Activated CD8-positive, alpha-beta T cell treated with anti-CD3 and anti-CD28 coated beads for 36 hours (primary cell): ENCODE measurements around the gene MYG1. TPM values are rescaled to one million over a fixed set of nuclear protein-coding genes. Genes with fewer than 3 reads are reported as not detected.
"Not testable (repeated sequence)": the region's sequence is repeated elsewhere in the genome, so short reads cannot be mapped to it uniquely, and the experiment has no call there.

Experiments
- ATAC-seq: fragments of 200-7000 bp; cut with Tn5 transposase; one replicate; pipeline ENCODE4 v1.10.0; 2021; ENCODE audit warnings: mild to moderate bottlenecking, moderate library complexity
- CTCF ChIA-PET: fragments of 350-600 bp; sonication (Branson Sonifier 250); formaldehyde crosslinking; loops from one replicate; lab custom pipeline; 2021; ENCODE audit warnings: antibody characterized with exemption; lab: Charles Lee
- POLR2A ChIA-PET: fragments of 350-600 bp; sonication (Branson Sonifier 250); formaldehyde crosslinking; loops from one replicate; lab custom pipeline; 2021; ENCODE audit warnings: antibody characterized with exemption; lab: Charles Lee
- DNase-seq: peaks from one replicate; pipeline ENCODE4 v3.0.0-alpha.2; 2020
- H3K27ac Mint-ChIP-seq: one replicate; pipeline ENCODE4 v1.8.0; 2021; ENCODE audit warnings: mild to moderate bottlenecking, mixed read lengths
- H3K27me3 Mint-ChIP-seq: one replicate; pipeline ENCODE4 v1.8.0; 2021; ENCODE audit warnings: mixed read lengths
- H3K36me3 Mint-ChIP-seq: one replicate; pipeline ENCODE4 v1.8.0; 2021; ENCODE audit warnings: low read depth, mixed read lengths
- H3K4me1 Mint-ChIP-seq: one replicate; pipeline ENCODE4 v1.8.0; 2021; ENCODE audit warnings: low read depth, mixed read lengths
- H3K4me3 Mint-ChIP-seq: one replicate; pipeline ENCODE4 v1.8.0; 2021; ENCODE audit warnings: mild to moderate bottlenecking, moderate library complexity, mixed read lengths
- H3K9me3 Mint-ChIP-seq: one replicate; pipeline ENCODE4 v1.8.0; 2021; ENCODE audit warnings: mixed read lengths
- CTCF ChIP-seq: fragments of 200-600 bp; IDR thresholded peaks from one replicate; pipeline ENCODE4 v1.8.0; 2022; ENCODE audit warnings: antibody characterized with exemption, mild to moderate bottlenecking
- intact Hi-C: fragments of 100-400 bp; cut with micrococcal nuclease; formaldehyde crosslinking; loops from one replicate; pipeline ENCODE4 v1.10.0; 2022
- total RNA-seq, 2 experiments: library from RNA; stranded (reverse); gene quantifications; one replicate each; pipeline ENCODE4 v1.2.3, GENCODE V29; 2021

The MYG1 gene
- total RNA-seq, 2 experiments from 2014 or later, result 69.5 to 70.9 TPM

GRCh38 chr12:53290661-53291060 lies 8.8 kb upstream of the MYG1 start:
- no peak overlapping the region for H3K4me3 Mint-ChIP-seq
- ATAC-seq, result no peak
- TF ChIP-seq CTCF, result no peak
- no peaks in the 10 kb centered on the region for H3K27me3 Mint-ChIP-seq
- CTCF ChIA-PET, result interaction anchor here (0.8 to 14.0 kb wide), 11 partner anchors 12 to 131 kb away, joined by 3 to 143 read pairs (median 4); partner anchors contain the start of genes AAAS and ESPL1
- H3K36me3 Mint-ChIP-seq, result peaks cover 74% of the 10 kb centered on the region
- no peak for DNase-seq
- H3K27ac Mint-ChIP-seq, result peak overlapping the region; percentile 57
- H3K9me3 Mint-ChIP-seq, result no peaks in the 10 kb centered on the region
- POLR2A ChIA-PET, result interaction anchor here (0.7 to 3.6 kb wide), 11 partner anchors 9 to 130 kb away, joined by 3 to 19 read pairs (median 4); partner anchors contain the start of genes AAAS, ESPL1 and MYG1
- peaks cover 23% of the 10 kb centered on the region for H3K4me1 Mint-ChIP-seq
- intact Hi-C loops, result no loop called here

DNA sequence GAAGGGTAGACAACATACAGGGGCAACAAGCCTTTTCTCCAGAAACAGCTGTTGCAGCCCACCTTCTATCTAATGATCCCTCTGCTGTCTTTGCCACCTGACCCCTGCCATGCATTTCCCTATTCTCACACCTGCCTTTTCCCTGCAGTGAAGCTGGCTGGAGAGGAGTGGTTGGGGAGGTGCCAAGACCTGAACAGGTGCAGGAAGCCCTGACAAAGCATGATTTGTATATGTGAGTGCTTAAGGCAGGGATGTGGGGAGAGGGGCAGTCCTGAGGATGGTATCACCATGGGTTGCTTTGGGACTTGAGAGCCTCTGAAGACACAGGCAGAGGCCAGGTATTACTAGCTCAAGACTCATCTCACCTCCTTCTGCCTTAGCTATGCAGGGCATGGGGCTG lies 7.1 kb upstream of the MYG1 start:
- Mint-ChIP-seq H3K4me1 (peaks cover 32% of the 10 kb centered on the region), H3K27me3 (no peaks in the 10 kb centered on the region), H3K27ac (no peak overlapping the region), H3K4me3 (no peak overlapping the region), H3K36me3 (peaks cover 76% of the 10 kb centered on the region), H3K9me3 (no peaks in the 10 kb centered on the region)
- intact Hi-C loops, result no loop called here
- CTCF ChIA-PET, result interaction anchor here (1.4 to 14.0 kb wide), 5 partner anchors 29 to 133 kb away, joined by 3 to 143 read pairs (median 7); partner anchors contain the start of genes AAAS and ZNF740
- DNase-seq (no peak), ATAC-seq (no peak)
- POLR2A ChIA-PET, result interaction anchor here (1.2 kb wide), 1 partner anchor 14 kb away, joined by 5 read pairs; no protein-coding TSS in a partner anchor
- TF ChIP-seq CTCF, result no peak

DNA sequence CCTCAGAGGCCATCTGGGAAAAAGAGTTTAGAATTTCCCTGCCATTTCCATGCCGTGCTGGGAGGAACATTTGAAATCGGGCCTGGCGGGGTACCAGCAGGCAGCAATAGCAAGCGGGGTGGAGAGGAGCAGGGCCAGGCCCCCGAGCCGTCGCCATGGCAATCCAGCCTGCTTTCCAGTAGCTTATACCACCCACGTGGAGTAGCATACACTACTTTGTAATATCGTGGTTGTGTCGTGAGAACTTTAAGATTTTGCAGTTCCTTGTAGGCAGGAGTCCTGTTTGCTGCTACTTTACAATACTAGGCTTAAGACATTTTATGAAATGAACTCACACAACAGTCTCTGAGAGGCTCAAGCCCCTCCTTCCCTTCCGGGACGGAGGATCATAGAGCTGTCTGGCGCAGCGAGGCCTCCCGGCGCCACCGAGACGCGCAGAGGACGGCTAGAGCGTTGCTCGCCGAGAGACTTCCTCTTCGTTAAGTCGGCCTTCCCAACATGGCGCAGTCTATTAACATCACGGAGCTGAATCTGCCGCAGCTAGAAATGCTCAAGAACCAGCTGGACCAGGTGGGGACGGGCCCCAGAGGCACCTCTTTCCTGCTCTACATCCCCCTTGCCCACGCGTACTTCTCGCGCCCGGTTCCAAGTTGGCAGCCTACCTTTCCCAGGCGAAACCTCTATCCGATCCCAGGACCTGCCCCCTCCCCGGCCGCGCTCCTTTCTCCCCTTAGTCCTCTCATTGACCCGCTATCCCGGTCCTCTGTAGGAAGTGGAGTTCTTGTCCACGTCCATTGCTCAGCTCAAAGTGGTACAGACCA lies 4.2 kb upstream of the MYG1 start, which contains the start of gene PFDN5:
TSS of gene PFDN5 (plus strand) at position 473 of the 821 bp plus-strand sequence. CDS start at position 499, 26 bp downstream.
- H3K27me3 Mint-ChIP-seq, result no peaks in the 10 kb centered on the region
- H3K4me1 Mint-ChIP-seq, result peaks cover 43% of the 10 kb centered on the region
- H3K9me3 Mint-ChIP-seq, result no peaks in the 10 kb centered on the region
- POLR2A ChIA-PET, result interaction anchor here (0.6 to 2.9 kb wide), 11 partner anchors 9 to 114 kb away, joined by 3 to 12 read pairs (median 4); partner anchors contain the start of genes AAAS, CSAD, ESPL1 and ZNF740
- DNase-seq, result peak; percentile 94
- peak within 1 kb of the TSS; percentile 98 for H3K4me3 Mint-ChIP-seq
- intact Hi-C loops, result no loop called here
- peak; percentile 90 for ATAC-seq
- CTCF ChIA-PET, result interaction anchor here (0.8 to 14.0 kb wide), 12 partner anchors 9 to 136 kb away, joined by 3 to 143 read pairs (median 6); partner anchors contain the start of genes AAAS and ESPL1
- TF ChIP-seq CTCF, result no peak
- H3K36me3 Mint-ChIP-seq, result peaks cover 75% of the 10 kb centered on the region
- peak within 1 kb of the TSS; percentile 91 for H3K27ac Mint-ChIP-seq

DNA sequence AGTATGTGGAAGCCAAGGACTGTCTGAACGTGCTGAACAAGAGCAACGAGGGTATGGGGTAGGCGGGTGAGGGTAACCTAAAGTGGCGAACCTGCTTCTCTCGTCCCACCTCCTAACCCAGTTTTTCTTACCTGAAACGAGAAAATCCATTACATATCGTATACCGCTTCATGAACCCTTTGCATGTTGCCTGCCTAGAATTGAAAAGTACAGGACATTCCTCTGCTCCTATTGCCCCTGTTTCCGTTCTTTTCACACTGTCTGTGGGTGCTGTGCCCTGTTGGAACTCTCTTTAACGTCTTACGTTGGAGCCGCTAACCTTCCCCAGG lies 3.6 kb upstream of the MYG1 start:
- intact Hi-C loops, result loop anchor here (2.0 kb wide), 1 partner anchor 81 kb away; no protein-coding TSS in a partner anchor
- Mint-ChIP-seq H3K4me1 (peaks cover 44% of the 10 kb centered on the region), H3K9me3 (no peaks in the 10 kb centered on the region), H3K27ac (peak overlapping the region; percentile 91), H3K27me3 (no peaks in the 10 kb centered on the region), H3K36me3 (peaks cover 74% of the 10 kb centered on the region), H3K4me3 (peak overlapping the region; percentile 98)
- DNase-seq (no peak), ATAC-seq (no peak)
- CTCF ChIA-PET, result interaction anchor here (0.8 to 14.0 kb wide), 12 partner anchors 10 to 186 kb away, joined by 3 to 143 read pairs (median 5); partner anchors contain the start of genes AAAS and ESPL1
- POLR2A ChIA-PET, result interaction anchor here (0.6 to 2.9 kb wide), 7 partner anchors 10 to 115 kb away, joined by 3 to 12 read pairs (median 4); partner anchors contain the start of genes AAAS, CSAD and ZNF740
- no peak for TF ChIP-seq CTCF

GRCh38 chr12:53297106-53297505 lies 2.4 kb upstream of the MYG1 start:
- DNase-seq, H3K27me3 Mint-ChIP-seq, ATAC-seq, H3K9me3 Mint-ChIP-seq: not testable (repeated sequence)
- peak overlapping the region; percentile 98 for H3K4me3 Mint-ChIP-seq
- ChIA-PET POLR2A (interaction anchor here (0.8 to 2.9 kb wide), 3 partner anchors 14 to 78 kb away, joined by 3 to 12 read pairs (median 6); partner anchors contain the start of gene AAAS), CTCF (interaction anchor here (1.0 to 14.0 kb wide), 8 partner anchors 9 to 231 kb away, joined by 3 to 143 read pairs (median 10); partner anchors contain the start of gene AAAS)
- intact Hi-C loops, result loop anchor here (2.0 kb wide), 1 partner anchor 82 kb away; no protein-coding TSS in a partner anchor
- H3K4me1 Mint-ChIP-seq, result peaks cover 51% of the 10 kb centered on the region
- H3K27ac Mint-ChIP-seq, result peak overlapping the region; percentile 91
- peaks cover 72% of the 10 kb centered on the region for H3K36me3 Mint-ChIP-seq
